ENCODE results near the gene PDZD7. TPM values are rescaled to one million over a fixed set of nuclear protein-coding genes. Genes with fewer than 3 reads are reported as not detected.

Gene PDZD7
- total and polyA plus RNA-seq, 12 donors: 0.13 to 0.66 (median 0.22) TPM; not detected in 1

- peak; percentile 62 to 79 (median 72) for ATAC-seq
- H3K4me1 ChIP-seq: peaks cover 16 to 67% (median 58%) of the 10 kb centered on the region in 9 donors
- no peaks in the 10 kb centered on the region for H3K9me3 ChIP-seq
- H3K27ac ChIP-seq: peak overlapping the region; percentile 98 to 100 (median 100)
- TF ChIP-seq, protein P1, sequence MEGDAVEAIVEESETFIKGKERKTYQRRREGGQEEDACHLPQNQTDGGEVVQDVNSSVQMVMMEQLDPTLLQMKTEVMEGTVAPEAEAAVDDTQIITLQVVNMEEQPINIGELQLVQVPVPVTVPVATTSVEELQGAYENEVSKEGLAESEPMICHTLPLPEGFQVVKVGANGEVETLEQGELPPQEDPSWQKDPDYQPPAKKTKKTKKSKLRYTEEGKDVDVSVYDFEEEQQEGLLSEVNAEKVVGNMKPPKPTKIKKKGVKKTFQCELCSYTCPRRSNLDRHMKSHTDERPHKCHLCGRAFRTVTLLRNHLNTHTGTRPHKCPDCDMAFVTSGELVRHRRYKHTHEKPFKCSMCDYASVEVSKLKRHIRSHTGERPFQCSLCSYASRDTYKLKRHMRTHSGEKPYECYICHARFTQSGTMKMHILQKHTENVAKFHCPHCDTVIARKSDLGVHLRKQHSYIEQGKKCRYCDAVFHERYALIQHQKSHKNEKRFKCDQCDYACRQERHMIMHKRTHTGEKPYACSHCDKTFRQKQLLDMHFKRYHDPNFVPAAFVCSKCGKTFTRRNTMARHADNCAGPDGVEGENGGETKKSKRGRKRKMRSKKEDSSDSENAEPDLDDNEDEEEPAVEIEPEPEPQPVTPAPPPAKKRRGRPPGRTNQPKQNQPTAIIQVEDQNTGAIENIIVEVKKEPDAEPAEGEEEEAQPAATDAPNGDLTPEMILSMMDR (IDR thresholded peaks at IDR 0.05): peak; percentile 94 to 99 (median 97)
- H3K4me3 ChIP-seq: peak overlapping the region; percentile 61 to 93 (median 85)
- peak; percentile 84 to 88 for DNase-seq
- WGBS, 2 donors: 0 to 1% methylated on average over 74 to 83 of the region's 83 CpGs
- peaks cover 0 to 20% (median 15%) of the 10 kb centered on the region in 9 donors for H3K36me3 ChIP-seq
- intact Hi-C loops (cut with DNase I): loop anchor here in 4 of 10 donors (1.0 to 10.0 kb wide), 5 partner anchors 14 to 66 kb away; partner anchors contain the start of genes KAZALD1 (in 2 of the 4), PDZD7 (in 1 of the 4) and SFXN3 (in 1 of the 4)
- no peaks in the 10 kb centered on the region for H3K27me3 ChIP-seq
Measured at GRCh38 chr10:100998991-100999741, 31.8 kb downstream of the PDZD7 start.

GRCh38 chr10:100998183-100998990 lies 32.5 kb downstream of the PDZD7 start:
- TF ChIP-seq, protein P1 (IDR thresholded peaks at IDR 0.05): no peak
- peak; percentile 86 to 90 for DNase-seq
- intact Hi-C loops (cut with DNase I): loop anchor here in 4 of 10 donors (1.0 to 10.0 kb wide), 5 partner anchors 14 to 66 kb away; partner anchors contain the start of genes KAZALD1 (in 2 of the 4), PDZD7 (in 1 of the 4) and SFXN3 (in 1 of the 4)
- Histone ChIP-seq H3K27ac (peak overlapping the region; percentile 98 to 100 (median 100)), H3K36me3 (peaks cover 0 to 18% (median 8%) of the 10 kb centered on the region in 9 donors), H3K4me3 (peak overlapping the region; percentile 61 to 93 (median 85)), H3K9me3 (no peaks in the 10 kb centered on the region), H3K27me3 (no peaks in the 10 kb centered on the region), H3K4me1 (peaks cover 16 to 59% (median 51%) of the 10 kb centered on the region in 9 donors)
- peak; percentile 50 to 81 (median 72) for ATAC-seq
- 1% methylated on average over 25 of the region's 25 CpGs for WGBS, 2 donors

DNA sequence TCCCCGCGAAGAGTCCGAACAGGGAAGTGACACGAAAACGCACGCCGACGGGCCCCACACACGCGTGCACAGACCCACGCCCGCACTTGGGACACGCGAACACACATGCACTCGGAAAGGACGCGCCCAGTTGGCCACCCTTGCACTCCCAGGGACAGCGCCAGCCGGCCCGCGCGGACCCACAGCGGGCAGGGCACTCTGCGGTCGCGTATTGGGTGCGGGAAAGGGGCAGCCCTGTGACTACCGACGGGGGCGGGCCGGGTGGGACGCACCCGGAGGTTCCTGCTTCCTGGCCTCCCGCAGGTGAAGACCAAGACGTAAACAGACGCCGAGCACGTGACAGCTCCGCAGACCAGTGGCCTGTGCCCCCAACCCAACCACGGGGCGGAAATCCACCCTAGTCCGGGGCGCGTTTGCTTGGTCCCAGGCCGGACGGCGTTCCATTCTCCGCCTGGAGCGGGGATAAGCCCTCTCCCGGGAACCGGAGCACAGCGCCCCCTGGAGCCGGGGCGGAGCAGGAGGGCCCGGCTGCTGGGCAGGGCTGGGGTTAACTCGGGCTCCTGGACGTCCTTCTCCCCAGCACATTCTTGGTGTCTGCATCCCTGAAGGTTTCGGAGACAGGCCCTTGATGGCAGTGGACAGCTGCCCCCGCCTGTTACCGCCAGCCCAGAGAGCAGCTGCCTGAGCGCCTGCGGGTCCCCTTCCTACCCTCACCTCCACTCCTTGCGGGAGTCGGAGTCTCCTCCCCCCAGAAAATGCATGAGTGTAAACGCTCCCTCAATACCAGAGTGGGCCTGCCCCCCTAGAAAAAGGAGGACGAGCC lies 33.4 kb downstream of the PDZD7 start:
- Histone ChIP-seq H3K36me3 (peaks cover 0 to 18% (median 0%) of the 10 kb centered on the region in 9 donors), H3K4me3 (peak overlapping the region; percentile 44 to 93 (median 85)), H3K4me1 (peaks cover 15 to 52% (median 42%) of the 10 kb centered on the region in 9 donors), H3K27me3 (no peaks in the 10 kb centered on the region), H3K9me3 (no peaks in the 10 kb centered on the region), H3K27ac (peak overlapping the region; percentile 98 to 100 (median 100))
- 1% methylated on average over 66 of the region's 66 CpGs for WGBS, 2 donors
- peak; percentile 30 to 66 (median 56) for ATAC-seq
- TF ChIP-seq, protein P1 (IDR thresholded peaks at IDR 0.05): peak; percentile 76 to 96 (median 90)
- peak; percentile 73 to 87 for DNase-seq
- intact Hi-C loops (cut with DNase I): loop anchor here in 5 of 10 donors (1.0 to 10.0 kb wide), 5 partner anchors 15 to 67 kb away; partner anchors contain the start of genes KAZALD1 (in 2 of the 5), PDZD7 (in 1 of the 5) and SFXN3 (in 1 of the 5)

All from heart right ventricle (tissue), 16 donors.